NCI-H526 (cell line): Measurements from ENCODE around the gene MMRN1.

Experiments used
- DNase-seq, 2 experiments: peaks; one replicate each; lab custom pipeline; 2025; lab: John Stamatoyannopoulos, UW

The MMRN1 gene

GRCh38 chr4:89914609-89915550, 20.2 kb downstream of the MMRN1 start:
- DNase-seq: peak; percentile 58 to 74

GRCh38 chr4:89915937-89916336, 21.3 kb downstream of the MMRN1 start:
- DNase-seq: peak; percentile 41 to 48

- DNase-seq: no peak
These were observed 28.3 kb downstream of the MMRN1 start for GRCh38 chr4:89922848-89923416.

- no peak for DNase-seq
These were observed 34.2 kb downstream of the MMRN1 start for GRCh38 chr4:89928838-89929237.

GRCh38 chr4:89929425-89930159, 34.9 kb downstream of the MMRN1 start:
- no peak for DNase-seq

- no peak for DNase-seq
These were observed 44.9 kb downstream of the MMRN1 start for GRCh38 chr4:89939546-89939945.

GRCh38 chr4:89939994-89940393, 45.3 kb downstream of the MMRN1 start:
- no peak for DNase-seq

- no peak for DNase-seq
These were observed 48.2 kb downstream of the MMRN1 start for GRCh38 chr4:89942811-89943210.

- DNase-seq: peak in 1 of 2 experiments; percentile 6
These were observed 55.2 kb downstream of the MMRN1 start for GRCh38 chr4:89949782-89950387.

- DNase-seq: peak in 1 of 2 experiments; percentile 16
These were observed 57.8 kb downstream of the MMRN1 start for GRCh38 chr4:89952458-89952857.

- no peak for DNase-seq
These were observed 60.4 kb downstream of the MMRN1 start for GRCh38 chr4:89954906-89955695.

- no peak for DNase-seq
These were observed 62.6 kb downstream of the MMRN1 start for GRCh38 chr4:89957046-89957926.

- no peak for DNase-seq
These were observed 87.2 kb downstream of the MMRN1 start for GRCh38 chr4:89981789-89982334.

GRCh38 chr4:89988268-89988667, 93.6 kb downstream of the MMRN1 start:
- no peak for DNase-seq

- no peak for DNase-seq
These were observed 98.1 kb downstream of the MMRN1 start for GRCh38 chr4:89992744-89993143.

GRCh38 chr4:89994176-89994873, 99.7 kb downstream of the MMRN1 start:
- no peak for DNase-seq

- DNase-seq: no peak
These were observed 100.4 kb downstream of the MMRN1 start for GRCh38 chr4:89995006-89995405.

- no peak for DNase-seq
These were observed 101.2 kb downstream of the MMRN1 start for GRCh38 chr4:89995814-89996213.

GRCh38 chr4:89997171-89997704, 102.6 kb downstream of the MMRN1 start:
- no peak for DNase-seq
